Left lobe of liver (tissue), 2 donors: ENCODE measurements around the gene NCOR2. TPM values are rescaled to one million over a fixed set of nuclear protein-coding genes. Genes with fewer than 3 reads are reported as not detected.
A peak's percentile ranks its signal among the peaks of the same experiment; 100 is the strongest.

Experiments
- ATAC-seq: fragments of 200-7000 bp; cut with Tn5 transposase; one replicate; pipeline ENCODE4 v1.9.1; 2020; ENCODE audit warnings: mild to moderate bottlenecking, moderate library complexity
- DNase-seq: peaks from one replicate; pipeline ENCODE4 v3.0.0-alpha.2; 2020; ENCODE audit warnings: low spot score
- total RNA-seq: library from RNA; stranded (reverse); gene quantifications from one replicate; pipeline ENCODE4 v1.2.1, GENCODE V29; 2021
- donor health status: DM: no; HTN: no; CAD: no; lungs with moderate emphysema.
- donor health status: DM: no; HTN: yes; CAD: no.

Gene NCOR2
- total RNA-seq, 1 donor from 2014 or later: 58.3 TPM

DNA sequence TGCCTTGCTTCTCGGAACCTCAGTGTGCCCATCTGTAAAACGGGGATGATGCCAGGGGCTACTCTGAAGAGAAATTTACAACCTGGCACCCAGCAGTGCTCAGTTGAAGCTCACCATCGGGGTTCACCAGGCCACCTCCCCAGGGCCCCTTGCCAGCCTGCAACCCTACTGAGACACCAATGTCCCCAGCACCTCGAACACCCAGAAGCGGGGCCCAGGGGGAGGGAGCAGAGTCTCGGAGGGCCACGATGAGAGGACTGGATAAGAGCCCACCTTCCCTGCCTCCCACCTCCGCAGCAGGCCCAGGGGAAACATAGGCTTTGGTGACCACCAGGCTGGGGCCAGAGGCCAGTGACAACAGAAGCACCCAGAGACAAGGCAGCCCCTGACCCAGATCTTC lies 22.4 kb downstream of the NCOR2 start:
- ATAC-seq: no peak
- DNase-seq: no peak

DNA sequence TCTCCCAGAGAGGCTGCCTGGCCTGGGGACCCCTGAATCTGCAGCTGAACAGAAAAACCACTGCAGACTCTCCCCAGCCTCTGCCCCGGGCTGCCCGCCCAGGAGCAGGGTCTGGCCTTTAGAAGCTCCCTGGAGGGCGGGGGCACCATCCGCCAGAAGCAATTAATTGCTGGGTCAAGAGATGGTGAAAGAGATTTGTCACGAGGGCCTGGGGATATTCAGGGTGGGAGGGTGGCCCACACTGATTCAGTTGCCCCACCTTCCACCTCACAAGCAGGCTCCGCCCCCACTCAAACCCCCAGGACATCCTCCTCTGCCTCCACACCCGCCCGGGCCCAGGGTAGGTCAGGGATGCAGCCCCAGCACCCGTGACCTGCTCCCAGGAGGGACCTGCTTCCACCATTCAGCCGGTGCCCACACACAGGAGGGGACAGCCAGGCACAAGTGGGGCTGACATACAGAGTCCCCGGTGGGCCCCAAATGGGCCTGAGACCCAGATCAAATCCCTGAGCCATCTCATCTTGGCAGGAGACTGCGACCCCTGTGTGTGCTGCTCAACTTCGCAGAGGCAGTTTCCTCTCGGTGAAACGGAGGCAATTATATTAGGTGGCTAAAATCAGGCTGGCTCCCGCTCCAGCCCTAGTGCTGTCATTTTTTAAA lies 23.0 kb downstream of the NCOR2 start:
- DNase-seq: no peak
- no peak for ATAC-seq

DNA sequence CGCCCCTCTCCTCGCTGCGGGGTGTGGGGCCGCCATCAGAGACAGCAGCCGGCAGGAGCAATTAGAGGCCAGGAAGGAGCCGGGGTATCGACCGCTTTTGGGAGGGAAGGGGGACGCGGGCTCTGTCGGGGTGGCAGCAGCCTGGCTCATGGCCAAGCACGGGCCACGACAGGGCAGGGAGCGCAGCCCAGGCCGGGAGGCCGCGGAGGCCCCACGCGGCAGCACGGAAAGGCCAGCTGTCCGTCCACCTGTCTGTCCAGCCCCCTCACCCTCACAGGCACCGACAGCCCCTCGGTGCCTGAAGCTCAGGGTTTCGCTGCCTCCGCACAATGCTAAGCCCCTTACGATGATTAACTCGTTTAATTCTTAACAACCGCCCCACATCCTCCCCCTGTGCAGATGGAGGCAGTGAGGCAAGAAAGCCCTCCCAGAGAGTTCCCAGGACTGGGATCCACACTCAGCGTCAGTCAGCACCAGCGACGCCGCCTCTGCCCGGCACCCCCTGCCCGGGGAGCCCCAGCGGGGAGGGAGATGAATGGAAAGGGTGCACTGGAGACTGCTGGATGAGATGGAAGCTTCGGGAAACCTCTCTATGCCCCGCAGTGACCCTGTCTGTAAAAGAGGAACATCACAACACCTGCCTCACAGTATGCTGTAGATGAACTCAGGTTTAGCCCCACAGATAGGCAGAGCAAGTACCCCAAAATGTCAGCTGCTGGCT lies 23.7 kb downstream of the NCOR2 start:
- DNase-seq (no peak), ATAC-seq (no peak)

DNA sequence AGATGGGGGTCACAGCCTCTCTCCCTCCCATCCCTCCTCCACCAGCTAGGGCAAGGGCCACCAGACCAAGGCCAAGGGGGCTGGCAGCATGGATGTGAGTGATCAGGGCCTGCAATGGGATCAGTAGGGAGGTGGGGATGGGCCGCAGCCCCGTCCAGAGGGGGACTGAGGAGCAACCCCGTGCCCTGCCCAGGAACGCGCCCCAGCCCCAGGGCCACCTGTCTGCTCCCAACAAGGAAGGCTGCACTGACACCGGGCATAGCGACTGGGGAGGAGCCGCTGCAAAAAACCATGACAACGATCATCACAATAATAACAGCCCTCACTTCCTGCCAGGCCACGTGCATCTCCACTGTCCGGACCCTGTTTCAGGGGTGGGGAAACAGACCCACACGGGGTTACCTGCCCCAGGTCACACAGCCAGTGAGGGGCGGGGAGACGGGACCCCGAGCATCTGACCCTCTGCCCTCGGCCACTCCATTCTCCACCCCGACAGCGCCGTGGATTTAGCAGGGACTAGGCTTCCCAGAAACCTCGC lies 24.3 kb downstream of the NCOR2 start:
- DNase-seq (no peak), ATAC-seq (no peak)

DNA sequence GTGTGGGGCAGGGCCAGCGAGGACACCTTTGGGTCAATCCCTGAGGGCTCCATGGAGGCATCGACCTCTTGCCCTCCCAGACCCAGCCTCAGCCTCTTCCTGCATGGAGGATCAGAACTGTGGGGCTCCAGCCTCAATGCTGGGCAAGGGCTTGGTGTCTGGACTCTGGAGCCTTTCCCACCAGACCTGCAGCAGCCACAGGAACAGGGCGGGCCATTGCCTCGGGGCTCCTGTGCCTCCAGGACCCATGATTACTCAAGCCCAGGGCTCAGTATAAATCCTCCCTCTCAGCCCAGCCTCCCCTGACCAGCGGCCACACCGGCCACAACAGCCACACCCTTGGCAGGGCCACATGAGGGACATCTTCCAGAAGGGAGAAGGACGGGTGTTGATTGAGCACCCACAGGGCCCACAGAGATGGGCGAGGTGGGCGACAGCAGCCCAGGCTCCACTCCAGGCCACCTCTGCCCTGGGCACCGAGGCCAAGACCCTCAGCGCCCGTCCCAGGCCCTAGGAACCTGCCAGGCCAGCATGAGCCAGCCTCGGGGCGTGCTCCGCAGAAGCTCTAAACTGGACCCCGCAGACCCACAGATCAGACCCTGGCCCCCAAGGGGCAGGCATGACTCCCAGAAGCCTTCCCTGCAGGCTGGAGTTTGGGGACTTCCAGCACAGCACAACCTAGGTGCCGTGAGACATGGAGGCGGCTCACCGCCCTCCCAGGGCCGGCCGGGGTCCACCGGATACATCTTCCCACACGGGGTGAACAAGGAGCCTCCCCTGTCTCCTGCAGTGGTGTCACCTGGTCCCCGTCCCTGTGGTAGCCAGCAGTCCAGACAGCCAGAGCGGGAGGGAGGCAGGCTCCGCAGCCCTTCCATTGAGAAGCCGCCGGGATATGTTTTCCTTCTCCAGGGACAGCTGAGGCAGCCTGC lies 25.1 kb downstream of the NCOR2 start:
- no peak for ATAC-seq

DNA sequence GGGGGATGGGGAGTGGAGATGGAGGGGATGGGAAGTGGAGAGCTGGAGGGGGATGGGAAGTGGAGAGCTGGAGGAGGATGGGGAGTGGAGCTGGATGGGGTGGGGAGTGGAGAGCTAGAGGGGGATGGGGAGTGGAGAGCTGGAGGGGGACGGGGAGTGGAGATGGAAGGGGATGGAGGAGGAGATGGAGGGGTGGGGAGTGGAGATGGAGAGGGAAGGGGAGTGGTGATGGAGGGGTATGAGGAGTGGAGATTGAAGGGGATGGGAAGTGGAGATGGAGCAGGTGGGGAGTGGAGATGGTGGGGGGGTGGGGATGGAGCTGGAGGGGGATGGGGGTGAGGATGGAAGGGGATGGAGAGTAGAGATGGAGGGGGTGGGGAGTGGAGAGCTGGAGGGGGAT lies 26.1 kb downstream of the NCOR2 start:
- no peak for ATAC-seq
- no peak for DNase-seq

More for the DNA sequence above, 25.1 kb downstream of the NCOR2 start:
- DNase-seq: no peak

DNA sequence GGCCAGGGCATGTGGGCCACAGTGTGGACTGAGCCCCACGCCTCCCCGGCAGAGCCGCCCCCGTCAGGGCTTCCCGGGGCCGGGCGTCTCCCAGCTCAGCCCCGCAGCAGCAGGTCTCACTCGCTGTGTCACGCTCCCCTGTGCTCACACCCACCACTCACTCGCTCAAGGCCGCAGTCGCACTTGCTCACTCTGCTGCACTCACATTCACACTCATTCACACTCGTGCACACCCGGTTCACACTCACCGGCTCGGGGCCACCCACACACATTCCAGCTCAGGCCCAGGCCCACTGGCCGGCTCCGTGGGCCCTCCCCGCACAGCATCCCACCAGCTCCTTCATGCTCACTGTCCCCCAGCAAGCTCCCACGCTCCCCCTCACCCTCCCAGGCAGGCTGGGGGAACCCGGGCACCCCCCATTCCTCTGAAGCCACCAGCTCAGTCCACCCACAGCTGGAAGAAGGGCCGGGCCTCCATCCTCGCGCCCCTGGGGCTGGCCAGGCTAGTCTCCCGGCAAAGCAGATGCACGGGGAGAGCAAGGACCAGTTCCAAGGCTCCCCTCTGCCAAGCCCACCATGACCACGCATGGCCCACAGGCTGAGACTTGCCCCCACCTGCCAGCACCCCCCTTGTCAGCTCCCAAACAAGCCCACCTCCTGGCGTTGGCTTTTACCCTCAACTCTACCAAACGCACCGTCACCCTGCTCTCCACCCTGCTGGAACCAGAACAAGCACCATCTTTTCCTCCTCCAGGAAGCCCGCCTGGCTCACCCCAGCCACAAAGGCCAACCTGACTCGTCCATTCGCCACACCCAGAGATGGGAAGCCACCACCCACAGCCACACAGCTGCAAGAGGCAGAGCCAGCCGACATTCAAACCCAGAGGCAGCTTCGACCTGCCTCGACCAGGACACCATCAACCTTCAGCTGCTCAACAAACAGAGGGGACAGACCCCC lies 28.0 kb downstream of the NCOR2 start:
- DNase-seq (no peak), ATAC-seq (no peak)

DNA sequence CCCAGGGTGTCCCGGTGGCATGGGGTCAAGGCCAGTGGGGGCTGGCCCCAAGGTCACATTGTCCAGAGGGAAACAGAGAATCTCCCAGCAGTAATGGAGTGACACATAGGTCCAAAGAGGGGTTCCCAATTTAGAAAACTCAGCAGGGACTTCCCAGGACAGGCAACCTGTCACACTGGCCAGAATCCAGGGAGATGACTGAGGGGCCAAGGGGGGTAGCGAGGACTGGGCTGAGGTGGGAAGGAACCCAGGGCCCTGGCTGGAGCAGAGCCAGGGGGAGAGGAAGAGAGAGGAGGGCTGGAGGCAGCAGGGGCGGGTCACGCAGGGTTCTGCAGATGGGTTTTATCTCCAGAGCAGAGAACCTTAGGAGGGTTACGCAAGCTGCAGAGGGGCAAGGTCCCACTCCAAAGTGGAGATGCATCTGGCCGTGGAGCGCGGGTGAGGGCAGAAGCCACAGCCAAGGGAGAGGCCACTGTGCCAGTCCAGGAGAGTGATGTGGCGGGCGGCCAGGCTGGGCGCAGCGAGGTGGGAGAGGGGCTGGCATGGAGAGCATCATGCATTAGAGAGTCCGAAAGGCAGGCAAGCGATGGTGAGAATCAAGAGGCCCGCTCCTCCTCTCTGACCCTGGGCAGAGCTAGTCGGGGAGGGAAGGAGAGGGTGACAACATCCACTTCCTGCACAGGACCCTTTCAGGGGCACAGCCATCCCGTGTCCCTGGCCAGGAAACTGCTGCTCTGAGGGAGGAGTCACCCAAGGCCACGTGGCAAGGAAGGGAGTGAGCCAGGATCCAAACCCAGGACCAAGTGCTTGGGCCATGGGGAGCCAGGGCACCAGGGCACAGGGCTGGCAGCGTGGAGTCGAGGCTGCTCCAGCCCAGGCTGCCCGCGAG lies 29.0 kb downstream of the NCOR2 start:
- ATAC-seq (peak; percentile 92), DNase-seq (peak; percentile 90)

DNA sequence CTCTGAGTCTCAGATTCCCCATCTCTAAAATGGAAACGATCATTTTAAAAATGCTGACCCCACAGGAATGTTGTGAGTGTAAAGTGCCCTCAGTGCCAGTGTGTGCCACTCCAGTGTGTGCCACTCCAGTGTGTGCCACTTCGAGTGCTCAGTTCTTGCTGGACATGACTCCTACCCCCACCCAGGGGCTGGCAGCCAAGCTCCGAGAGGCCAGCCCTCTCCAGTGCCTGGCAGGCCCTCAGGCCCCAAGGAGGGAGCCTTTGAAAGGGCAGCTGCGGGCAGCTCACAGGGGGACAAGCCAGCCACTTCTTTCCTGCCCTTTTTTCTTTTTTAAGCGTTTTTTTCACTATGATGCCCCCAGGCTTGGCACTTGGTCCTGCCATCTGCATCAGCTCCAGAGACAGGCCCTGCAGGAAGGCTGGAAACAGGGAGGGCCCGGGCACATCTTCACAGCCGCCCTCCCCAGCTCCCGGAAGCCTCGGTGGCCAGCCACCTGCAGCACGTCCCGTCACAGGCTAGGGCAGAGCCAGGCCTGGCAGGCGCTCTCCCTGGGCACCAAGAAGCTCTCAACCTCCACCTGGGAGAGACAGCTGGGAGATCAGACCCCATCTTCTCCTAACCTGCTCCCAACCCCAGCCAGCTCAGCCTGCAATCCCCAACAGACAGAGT lies 29.8 kb downstream of the NCOR2 start:
- ATAC-seq: peak; percentile 33
- no peak for DNase-seq

DNA sequence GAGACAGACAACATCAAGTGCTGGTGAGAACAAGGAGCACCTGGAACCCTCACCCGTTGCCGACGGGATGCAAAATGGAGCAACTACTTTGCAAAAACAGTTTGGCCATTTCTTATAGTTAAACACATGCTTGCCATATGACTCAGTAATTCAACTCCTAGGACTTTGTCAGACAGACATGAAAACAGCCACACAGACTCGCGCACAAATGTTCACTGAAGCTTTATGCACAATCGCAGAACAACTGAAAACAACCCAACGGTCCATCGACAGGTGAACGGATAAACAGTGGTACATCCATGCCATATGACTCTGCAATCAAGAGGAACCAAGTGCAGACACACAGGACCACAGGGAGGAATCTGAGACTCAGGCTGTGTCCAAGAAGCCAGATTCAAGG lies 30.8 kb downstream of the NCOR2 start:
- no peak for ATAC-seq
- DNase-seq: no peak

DNA sequence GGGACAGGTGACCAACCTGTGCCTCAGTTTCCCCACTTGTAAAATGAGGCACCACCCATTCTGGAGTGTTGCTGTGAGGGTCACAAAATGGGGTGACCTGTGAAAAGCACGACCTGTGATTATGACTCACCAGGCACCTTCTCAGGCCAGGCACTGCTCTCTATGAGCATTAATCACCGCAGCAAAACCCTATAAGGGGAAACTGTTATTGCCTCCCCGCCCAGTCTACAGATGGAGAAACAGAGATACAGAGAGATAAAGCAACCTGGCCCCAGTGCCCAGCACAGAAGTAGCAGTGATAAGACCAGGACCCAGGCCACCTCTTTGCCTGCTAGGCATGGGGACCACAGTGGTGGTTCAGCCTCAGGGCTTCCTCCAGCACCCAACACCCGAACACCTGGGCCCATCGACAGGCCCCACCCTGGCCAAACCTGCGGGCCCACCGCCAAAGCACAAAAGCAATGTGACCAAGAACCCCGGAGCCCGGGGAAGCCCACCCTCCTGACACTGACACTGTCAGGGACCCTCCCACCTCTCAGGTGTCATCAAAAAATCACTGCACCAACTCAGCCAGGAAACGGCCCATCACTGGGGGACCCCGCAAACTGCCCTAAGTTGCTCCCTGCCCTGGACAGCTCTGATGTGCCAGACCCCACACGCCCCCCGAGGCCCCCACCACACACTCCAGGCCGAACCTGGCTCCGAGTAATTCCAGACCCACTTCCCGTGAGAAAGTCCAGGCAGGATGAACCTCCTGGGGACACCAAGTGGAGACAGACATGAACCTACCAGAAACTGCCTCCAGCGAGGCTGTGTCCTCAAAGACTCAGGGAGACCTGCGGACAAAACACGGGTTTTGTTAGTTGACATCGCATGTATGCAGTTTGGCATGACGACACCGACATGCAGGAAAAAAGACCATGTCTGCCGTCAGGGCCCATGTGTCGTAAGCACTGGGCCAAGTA lies 32.4 kb downstream of the NCOR2 start:
- DNase-seq (no peak), ATAC-seq (no peak)

DNA sequence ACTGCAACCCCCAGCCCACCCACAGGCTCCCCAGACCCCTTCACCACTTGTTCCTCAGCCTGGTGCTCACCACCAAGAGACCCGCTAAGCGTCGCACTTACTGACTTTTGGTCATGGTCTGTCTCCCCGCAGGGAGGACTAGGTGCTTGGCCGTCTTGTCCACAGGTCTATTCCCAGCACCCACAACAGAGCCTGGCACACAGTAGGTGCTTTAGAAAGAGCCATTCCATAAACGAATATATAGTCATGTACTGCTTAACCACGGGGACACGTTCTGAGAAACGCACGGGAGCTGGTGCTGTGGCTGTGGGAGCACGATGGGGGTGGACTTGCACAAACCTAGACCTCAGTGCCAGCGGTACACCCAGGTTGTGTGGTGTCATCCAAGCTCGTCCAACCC lies 34.0 kb downstream of the NCOR2 start:
- no peak for ATAC-seq
- no peak for DNase-seq

DNA sequence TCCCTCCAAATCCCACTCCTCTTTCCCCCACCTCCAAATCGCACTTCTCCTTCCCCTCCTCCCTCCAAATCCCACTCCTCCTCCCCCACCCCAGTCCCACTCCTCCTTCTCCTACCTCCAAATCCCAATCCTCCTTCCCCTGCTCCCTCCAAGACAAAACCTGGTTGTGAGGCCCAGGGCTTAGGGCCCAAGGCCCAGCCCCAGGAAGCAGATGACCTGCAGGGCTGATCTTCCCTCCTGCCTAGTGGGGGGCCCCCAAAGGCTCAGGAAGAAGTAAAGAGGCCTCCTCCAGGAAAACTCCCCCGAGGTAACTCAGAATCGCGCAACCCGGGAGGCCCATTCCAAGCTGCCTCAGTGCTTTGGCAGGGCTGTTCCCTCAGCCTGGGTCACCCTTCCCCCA lies 34.4 kb downstream of the NCOR2 start:
- DNase-seq: no peak
- ATAC-seq: no peak

DNA sequence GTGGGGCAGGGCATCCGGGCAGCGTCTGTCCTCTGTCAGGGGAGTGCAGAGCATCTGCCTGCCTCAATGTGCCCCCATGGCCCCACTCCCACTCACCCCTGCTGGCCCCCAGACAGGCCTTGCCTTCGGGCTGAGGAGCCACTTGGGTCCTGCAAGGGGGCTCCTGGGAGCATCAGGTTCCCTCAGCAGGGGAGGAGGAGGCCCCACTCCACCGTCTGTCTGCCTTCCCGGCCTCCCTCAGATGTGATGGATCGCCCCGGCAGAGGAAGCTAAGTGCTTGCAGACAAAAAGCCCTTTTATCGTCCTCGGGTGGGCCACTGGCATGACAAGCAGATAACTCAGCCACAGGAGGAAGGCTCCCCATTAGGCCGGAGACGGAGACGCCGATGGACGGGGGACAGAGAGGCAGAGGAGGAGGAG lies 35.1 kb downstream of the NCOR2 start:
- ATAC-seq (no peak), DNase-seq (no peak)

DNA sequence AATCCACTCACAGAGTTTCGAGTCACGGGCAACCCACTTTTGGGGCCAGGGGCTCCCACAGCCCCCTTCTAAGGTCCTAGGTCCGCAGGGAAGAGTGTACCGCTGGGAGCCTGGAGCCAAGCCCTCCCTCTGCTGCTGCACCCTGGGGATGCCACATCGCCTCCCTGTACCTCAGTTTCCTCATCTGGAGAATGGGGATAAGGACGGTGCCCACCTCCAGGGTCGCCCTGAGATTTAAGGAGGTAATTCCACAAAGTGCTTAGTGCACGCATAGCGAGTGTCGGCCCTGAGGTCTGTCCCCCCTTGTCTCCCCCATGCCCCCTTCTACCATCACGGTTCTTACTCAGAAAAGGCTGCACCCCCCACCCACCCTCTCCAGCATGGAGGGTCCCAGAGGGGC lies 35.5 kb downstream of the NCOR2 start:
- ATAC-seq: no peak
- no peak for DNase-seq

DNA sequence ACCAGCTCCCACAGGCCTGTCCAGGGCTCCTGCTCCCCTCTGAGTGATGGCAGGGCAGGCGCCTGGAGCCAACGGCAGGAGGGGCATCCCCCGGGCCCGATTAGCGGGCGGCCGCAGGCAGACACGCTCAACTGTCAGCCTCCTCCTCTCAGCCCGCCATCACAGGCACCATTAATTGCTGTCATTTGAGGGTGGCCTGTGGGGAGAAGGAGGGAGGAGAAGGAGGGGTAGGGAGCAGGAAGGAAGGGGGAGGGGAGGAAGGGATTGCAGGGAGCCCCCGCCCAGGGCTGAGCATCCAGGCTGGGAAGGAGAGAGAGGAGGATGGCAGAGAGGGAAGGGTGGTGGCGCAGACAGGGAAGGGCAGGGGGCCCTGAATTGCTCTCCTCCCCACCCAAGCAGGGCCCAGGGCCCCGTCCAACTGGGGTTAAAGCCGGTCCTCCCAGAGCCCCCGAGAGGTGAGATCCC lies 36.1 kb downstream of the NCOR2 start:
- DNase-seq: no peak
- ATAC-seq: no peak

DNA sequence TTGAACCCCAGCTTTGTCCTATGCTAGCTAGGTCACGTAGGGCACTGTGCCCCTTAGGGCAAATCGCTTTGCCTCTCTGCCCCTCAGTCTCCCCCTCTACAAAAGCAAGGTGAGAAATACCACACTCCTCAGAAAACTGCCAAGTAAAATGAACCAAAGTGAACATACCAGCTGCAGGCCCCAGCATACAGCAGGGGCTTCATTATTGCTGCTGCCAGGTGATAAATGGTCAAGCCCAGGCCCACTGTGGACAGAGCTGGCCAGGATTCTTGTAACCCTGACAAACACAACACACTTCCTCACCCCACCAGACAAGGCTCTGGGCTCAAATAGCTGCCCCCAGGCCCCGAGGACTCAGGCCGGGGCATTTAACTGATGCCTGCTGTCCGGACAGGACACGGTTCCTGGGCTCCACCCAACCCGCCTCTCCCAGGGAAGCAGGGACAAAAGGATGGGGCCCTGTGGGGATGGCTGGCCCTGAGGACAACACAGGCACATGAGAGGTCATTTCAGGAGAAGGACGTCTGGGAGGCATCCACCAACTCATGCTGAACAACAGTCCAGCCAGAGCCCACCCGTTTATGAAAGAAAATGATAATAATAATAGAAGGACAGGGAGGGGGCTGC lies 36.7 kb downstream of the NCOR2 start:
- ATAC-seq (no peak), DNase-seq (no peak)
